Umbilical cord (tissue), 2 donors: ENCODE measurements around the gene DTNA. TPM values are rescaled to one million over a fixed set of nuclear protein-coding genes. Genes with fewer than 3 reads are reported as not detected.
A peak's percentile ranks its signal among the peaks of the same experiment; 100 is the strongest.
"Not testable (repeated sequence)": the region's sequence is repeated elsewhere in the genome, so short reads cannot be mapped to it uniquely, and the experiment has no call there.

Experiments
- DNase-seq: peaks from one replicate; pipeline ENCODE4 v3.0.0-alpha.2; 2015; ENCODE audit warnings: low spot score
- total RNA-seq: library from RNA; depleted of rRNA; stranded (reverse); fragments of >200 nt; gene quantifications from one replicate; pipeline ENCODE4 v1.2.3, GENCODE V29; 2014; ENCODE audit warnings: low replicate concordance; ENCODE audit not compliant: insufficient read depth

The DTNA gene
- total RNA-seq, 1 donor from 2014 or later, result 82.8 TPM

- no peak for DNase-seq
Measured at GRCh38 chr18:34723143-34723542, 13.0 kb downstream of the DTNA start.

- DNase-seq, result not testable (repeated sequence)
Measured at GRCh38 chr18:34725737-34726136, 15.6 kb downstream of the DTNA start.

GRCh38 chr18:34726286-34727004 is 16.3 kb downstream of the DTNA start:
- DNase-seq, result no peak

- peak; percentile 27 for DNase-seq
Measured at GRCh38 chr18:34729264-34729663, 19.2 kb downstream of the DTNA start.

GRCh38 chr18:34729740-34730355 is 19.8 kb downstream of the DTNA start:
- DNase-seq, result peak; percentile 69

GRCh38 chr18:34730774-34731173 is 20.7 kb downstream of the DTNA start:
- DNase-seq, result peak; percentile 82

GRCh38 chr18:34734056-34734455 is 24.0 kb downstream of the DTNA start:
- DNase-seq, result no peak

GRCh38 chr18:34734526-34734925 is 24.4 kb downstream of the DTNA start:
- peak; percentile 22 for DNase-seq

- DNase-seq, result peak; percentile 59
Measured at GRCh38 chr18:34738175-34738894, 28.2 kb downstream of the DTNA start.

GRCh38 chr18:34740101-34740500 is 30.0 kb downstream of the DTNA start:
- DNase-seq, result no peak

GRCh38 chr18:34740724-34741123 is 30.6 kb downstream of the DTNA start:
- no peak for DNase-seq

- DNase-seq, result no peak
Measured at GRCh38 chr18:34741401-34741800, 31.3 kb downstream of the DTNA start.

GRCh38 chr18:34742891-34743341 is 32.8 kb downstream of the DTNA start:
- DNase-seq, result no peak

GRCh38 chr18:34744569-34744968 is 34.5 kb downstream of the DTNA start:
- no peak for DNase-seq

GRCh38 chr18:34746614-34747013 is 36.5 kb downstream of the DTNA start:
- no peak for DNase-seq

- no peak for DNase-seq
Measured at GRCh38 chr18:34749721-34750120, 39.6 kb downstream of the DTNA start.

GRCh38 chr18:34752056-34752455 is 42.0 kb downstream of the DTNA start:
- no peak for DNase-seq

GRCh38 chr18:34754300-34754699 is 44.2 kb downstream of the DTNA start:
- DNase-seq, result no peak

- no peak for DNase-seq
Measured at GRCh38 chr18:34757666-34758065, 47.6 kb downstream of the DTNA start.

- no peak for DNase-seq
Measured at GRCh38 chr18:34758378-34758948, 48.4 kb downstream of the DTNA start.

GRCh38 chr18:34760444-34760843 is 50.3 kb downstream of the DTNA start:
- no peak for DNase-seq

GRCh38 chr18:34764451-34764850 is 54.4 kb downstream of the DTNA start:
- no peak for DNase-seq
